Measurements from ENCODE around the gene ZNF507. TPM values are rescaled to one million over a fixed set of nuclear protein-coding genes. Genes with fewer than 3 reads are reported as not detected.

ZNF507 gene
- total RNA-seq, 1 donor from 2014 or later = 7.1 TPM

DNA sequence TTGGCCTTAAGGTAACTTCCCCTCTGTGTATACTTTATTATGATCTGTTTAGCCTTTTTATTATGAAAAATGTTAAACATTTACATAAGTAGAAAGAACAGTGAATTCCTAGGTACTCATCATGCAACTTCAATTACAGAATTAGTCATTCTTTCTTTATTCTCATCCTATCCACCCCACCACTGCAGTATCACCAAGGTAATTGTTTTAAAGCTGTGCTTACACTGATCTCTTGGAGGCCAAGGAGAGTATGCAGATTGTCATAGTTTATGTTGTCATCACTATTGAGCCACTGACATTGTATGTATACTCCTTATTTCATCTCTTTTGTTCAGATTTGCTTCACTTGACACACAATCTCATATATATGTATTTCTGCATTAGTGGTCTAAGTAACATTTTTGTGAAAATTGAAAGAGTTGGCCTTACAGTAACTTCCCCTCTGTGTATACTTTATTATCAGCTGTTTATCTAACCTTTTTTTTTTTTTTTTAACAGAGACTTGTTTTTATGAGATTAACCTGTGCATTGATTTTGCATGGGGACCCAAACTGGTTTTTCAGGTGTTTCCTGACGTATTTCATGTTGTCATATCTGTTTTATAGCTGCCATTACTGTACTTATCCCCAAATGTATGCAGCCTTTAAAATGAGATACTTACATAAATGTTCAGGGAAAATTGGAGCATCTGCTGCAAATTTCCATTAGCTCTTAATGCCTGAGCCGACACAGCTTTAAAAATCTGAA lies 4.5 kb downstream of the ZNF507 start:
- DNase-seq (ENCODE audit: low read depth) = no peak
- Histone ChIP-seq H3K36me3 (ENCODE audit: control insufficient read depth, insufficient read depth, low read length) (peaks cover 20% of the 10 kb centered on the region), H3K4me3 (ENCODE audit: low read depth, low read length) (no peak overlapping the region), H3K27me3 (ENCODE audit: control insufficient read depth, insufficient read depth, low read length) (no peaks in the 10 kb centered on the region)
- no peak for FAIRE-seq
- TF ChIP-seq, protein P1, sequence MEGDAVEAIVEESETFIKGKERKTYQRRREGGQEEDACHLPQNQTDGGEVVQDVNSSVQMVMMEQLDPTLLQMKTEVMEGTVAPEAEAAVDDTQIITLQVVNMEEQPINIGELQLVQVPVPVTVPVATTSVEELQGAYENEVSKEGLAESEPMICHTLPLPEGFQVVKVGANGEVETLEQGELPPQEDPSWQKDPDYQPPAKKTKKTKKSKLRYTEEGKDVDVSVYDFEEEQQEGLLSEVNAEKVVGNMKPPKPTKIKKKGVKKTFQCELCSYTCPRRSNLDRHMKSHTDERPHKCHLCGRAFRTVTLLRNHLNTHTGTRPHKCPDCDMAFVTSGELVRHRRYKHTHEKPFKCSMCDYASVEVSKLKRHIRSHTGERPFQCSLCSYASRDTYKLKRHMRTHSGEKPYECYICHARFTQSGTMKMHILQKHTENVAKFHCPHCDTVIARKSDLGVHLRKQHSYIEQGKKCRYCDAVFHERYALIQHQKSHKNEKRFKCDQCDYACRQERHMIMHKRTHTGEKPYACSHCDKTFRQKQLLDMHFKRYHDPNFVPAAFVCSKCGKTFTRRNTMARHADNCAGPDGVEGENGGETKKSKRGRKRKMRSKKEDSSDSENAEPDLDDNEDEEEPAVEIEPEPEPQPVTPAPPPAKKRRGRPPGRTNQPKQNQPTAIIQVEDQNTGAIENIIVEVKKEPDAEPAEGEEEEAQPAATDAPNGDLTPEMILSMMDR (IDR thresholded peaks at IDR 0.05; ENCODE audit: insufficient read depth, low read length, severe bottlenecking) = no peak

DNA sequence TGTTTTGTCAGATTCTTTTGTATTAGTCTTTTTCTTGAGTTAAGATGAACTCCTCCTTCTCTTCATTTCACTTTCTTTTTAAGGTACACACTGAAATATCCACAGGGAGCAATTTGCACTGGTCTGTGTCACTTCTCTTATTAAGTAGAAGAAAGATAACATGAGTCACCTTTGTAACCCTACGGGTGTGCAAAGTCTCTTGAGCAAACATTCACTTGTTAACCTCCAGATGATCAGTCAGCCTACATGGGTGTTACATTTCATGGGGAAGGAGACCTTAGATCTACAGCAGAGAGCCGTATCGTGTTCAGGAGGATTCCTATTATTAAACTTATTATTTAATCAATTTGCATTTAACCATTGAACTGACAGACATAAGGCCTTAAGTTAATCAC lies 5.1 kb downstream of the ZNF507 start:
- DNase-seq (ENCODE audit: low read depth) (peak; percentile 69), FAIRE-seq (no peak)
- Histone ChIP-seq H3K27me3 (ENCODE audit: control insufficient read depth, insufficient read depth, low read length) (no peaks in the 10 kb centered on the region), H3K4me3 (ENCODE audit: low read depth, low read length) (no peak overlapping the region), H3K36me3 (ENCODE audit: control insufficient read depth, insufficient read depth, low read length) (peaks cover 20% of the 10 kb centered on the region)
- TF ChIP-seq, protein P1 (IDR thresholded peaks at IDR 0.05; ENCODE audit: insufficient read depth, low read length, severe bottlenecking) = no peak

DNA sequence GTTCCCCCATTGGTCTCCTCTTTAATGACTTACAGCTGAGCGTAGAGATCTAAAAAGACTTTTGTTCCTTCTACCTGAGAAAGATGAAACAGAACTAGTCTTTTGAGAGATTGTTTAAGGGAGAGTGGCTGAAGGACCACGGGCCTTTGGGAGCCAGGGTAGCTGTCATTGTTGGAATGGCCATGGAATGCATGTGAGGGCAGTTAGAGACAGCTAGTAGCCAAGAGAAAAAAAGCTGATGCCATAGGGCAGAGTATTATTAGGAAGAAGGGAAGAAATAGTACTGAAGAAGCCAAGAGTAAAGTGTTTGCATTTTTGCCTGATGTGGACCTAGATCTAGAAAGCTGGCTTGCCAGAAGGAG lies 5.6 kb downstream of the ZNF507 start:
- Histone ChIP-seq H3K36me3 (ENCODE audit: control insufficient read depth, insufficient read depth, low read length) (peaks cover 20% of the 10 kb centered on the region), H3K4me3 (ENCODE audit: low read depth, low read length) (no peak overlapping the region), H3K27me3 (ENCODE audit: control insufficient read depth, insufficient read depth, low read length) (no peaks in the 10 kb centered on the region)
- TF ChIP-seq, protein P1 (IDR thresholded peaks at IDR 0.05; ENCODE audit: insufficient read depth, low read length, severe bottlenecking) = no peak
- DNase-seq (ENCODE audit: low read depth) (no peak), FAIRE-seq (no peak)

DNA sequence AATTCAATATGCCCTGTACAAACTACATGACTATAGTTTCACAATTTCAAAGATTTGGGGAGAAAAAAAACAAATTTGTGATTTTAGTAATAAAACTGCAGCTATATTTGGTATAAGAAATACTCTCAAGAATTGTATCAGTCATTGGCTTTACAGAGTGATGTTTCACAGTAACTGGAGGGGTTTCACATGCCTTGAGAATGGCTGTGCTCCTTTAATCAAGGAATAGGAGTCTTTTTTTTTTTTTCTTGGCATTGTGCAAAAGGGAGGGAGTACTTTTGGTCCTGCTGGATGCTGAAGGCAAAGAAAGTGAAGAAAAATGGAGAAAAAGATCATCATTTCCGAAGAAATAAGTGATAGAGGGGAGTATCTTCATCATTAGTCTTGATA lies 6.8 kb downstream of the ZNF507 start:
- TF ChIP-seq, protein P1 (IDR thresholded peaks at IDR 0.05; ENCODE audit: insufficient read depth, low read length, severe bottlenecking) = no peak
- no peak for FAIRE-seq

DNA sequence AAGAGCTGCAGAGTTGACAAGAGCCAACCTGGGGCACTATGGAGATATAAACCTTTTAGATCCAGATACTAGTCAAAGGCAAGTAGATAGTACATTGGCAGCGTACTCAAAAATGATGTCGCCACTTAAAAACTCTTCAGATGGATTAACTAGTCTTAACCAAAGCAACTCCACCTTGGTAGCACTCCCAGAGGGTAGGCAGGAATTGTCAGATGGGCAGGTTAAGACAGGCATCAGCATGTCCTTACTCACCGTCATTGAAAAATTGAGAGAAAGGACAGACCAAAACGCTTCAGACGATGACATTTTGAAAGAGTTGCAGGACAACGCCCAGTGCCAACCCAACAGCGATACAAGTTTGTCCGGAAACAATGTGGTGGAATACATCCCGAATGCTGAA lies 8.9 kb downstream of the ZNF507 start:
- Histone ChIP-seq H3K36me3 (ENCODE audit: control insufficient read depth, insufficient read depth, low read length) (peaks cover 21% of the 10 kb centered on the region), H3K27me3 (ENCODE audit: control insufficient read depth, insufficient read depth, low read length) (no peaks in the 10 kb centered on the region), H3K4me3 (ENCODE audit: low read depth, low read length) (no peak overlapping the region)
- TF ChIP-seq, protein P1 (IDR thresholded peaks at IDR 0.05; ENCODE audit: insufficient read depth, low read length, severe bottlenecking) = no peak
- DNase-seq (ENCODE audit: low read depth) (peak; percentile 62), FAIRE-seq (peak; percentile 52)

More for the DNA sequence above, 6.8 kb downstream of the ZNF507 start:
- Histone ChIP-seq H3K27me3 (ENCODE audit: control insufficient read depth, insufficient read depth, low read length) (no peaks in the 10 kb centered on the region), H3K4me3 (ENCODE audit: low read depth, low read length) (no peak overlapping the region), H3K36me3 (ENCODE audit: control insufficient read depth, insufficient read depth, low read length) (peaks cover 24% of the 10 kb centered on the region)
- DNase-seq (ENCODE audit: low read depth) = no peak

DNA sequence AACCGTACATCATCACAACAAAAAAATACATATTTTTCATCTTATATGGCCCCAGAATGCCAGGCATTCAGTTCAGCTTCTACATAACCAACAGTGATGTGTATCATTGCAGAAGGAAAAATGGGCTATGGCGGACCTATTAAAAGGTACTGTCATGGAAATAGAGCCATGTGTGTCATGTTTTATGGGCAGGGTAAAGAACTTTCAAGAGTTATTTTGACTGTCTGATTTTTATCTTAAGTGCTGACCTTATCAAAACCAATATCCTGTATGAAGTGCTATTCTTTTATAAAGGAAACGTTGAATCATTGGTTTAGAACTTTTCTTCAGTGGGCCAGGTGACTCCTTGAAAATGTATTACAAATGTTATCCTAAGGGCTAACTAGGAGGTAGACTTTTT lies 9.9 kb downstream of the ZNF507 start:
- FAIRE-seq = no peak
- no peaks in the 10 kb centered on the region for H3K27me3 ChIP-seq (ENCODE audit: control insufficient read depth, insufficient read depth, low read length)
- no peak for DNase-seq (ENCODE audit: low read depth)
- no peak overlapping the region for H3K4me3 ChIP-seq (ENCODE audit: low read depth, low read length)
- TF ChIP-seq, protein P1 (IDR thresholded peaks at IDR 0.05; ENCODE audit: insufficient read depth, low read length, severe bottlenecking) = no peak
- peaks cover 21% of the 10 kb centered on the region for H3K36me3 ChIP-seq (ENCODE audit: control insufficient read depth, insufficient read depth, low read length)
